ENCODE measurements around the gene GSC2. TPM values are rescaled to one million over a fixed set of nuclear protein-coding genes. Genes with fewer than 3 reads are reported as not detected.

The GSC2 gene
- total and polyA plus RNA-seq, 2 of the 4 experiments (the other 2 are of a cell fraction): not detected

DNA sequence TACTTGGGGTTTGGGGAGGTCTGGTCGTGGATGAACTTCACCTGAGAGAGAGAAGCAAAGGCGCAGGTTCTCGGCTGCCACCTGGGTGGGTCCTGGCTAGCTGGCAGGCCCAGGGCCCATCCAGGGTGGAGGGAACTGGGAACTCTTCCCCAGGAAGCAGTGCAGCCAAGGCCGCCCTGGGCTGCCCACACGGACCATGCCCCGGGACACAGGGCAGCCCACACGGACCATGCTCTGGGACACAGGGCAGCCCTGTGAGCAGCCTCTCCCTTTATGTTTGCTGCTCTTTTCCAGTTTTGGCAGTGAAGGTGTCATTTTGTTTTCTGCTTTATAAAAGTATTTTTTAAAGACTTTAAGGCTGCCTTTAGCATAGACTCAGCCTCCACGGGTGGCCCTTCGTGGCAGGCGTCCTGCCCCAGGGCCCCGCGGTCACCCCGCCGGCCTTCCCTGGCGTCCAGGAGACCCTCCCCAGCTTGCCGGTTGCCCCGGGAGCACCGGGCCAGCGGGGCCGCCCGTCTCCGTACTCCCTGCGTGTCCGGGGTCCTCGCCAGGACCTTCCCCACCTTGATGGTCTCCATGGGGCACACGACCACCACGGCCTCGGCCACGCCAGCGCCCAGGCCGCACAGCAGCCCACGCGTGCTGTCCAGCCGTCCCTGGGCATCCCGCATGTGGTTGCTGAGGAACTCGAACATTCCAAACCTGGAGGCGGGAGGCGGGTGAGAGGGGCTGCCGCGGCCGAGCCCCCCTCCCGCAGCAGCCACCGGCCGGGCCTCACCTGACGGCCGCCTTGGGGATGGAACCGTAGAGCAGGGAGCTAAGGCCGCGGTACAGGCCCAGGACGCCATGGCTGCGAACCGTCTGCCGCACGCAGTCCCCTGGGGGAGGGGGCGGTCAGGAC is 27.3 kb upstream of the GSC2 start (continued):
- TF ChIP-seq CTCF (conservative IDR thresholded peaks at IDR 0.05; ENCODE audit: low read depth, low read length): no peak
- TF ChIP-seq POLR2A (IDR thresholded peaks at IDR 0.05; ENCODE audit: low read depth, low read length): no peak

DNA sequence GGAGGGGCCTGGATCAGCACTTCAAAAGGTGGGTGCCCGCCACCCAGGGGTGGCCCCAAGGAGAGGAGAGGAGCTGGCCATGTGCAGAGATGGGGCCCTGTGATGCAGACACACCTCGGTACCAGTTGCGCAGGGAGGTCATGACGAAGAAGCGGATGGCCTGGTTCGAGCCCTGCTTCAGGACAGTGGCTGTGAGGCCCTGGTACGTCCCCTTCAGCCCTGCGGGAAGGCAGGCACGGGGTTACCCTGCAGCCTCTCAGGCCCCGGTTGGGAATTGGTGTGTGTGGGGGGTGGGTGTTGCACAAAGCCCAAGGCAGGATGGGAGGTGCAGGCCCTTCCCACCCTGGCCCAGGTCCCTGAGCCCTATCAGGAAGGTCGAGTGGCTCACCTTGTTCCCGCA is 26.6 kb upstream of the GSC2 start:
- peak overlapping the region; percentile 87; the same call in 1 of the 2 replicates for H3K9ac ChIP-seq (ENCODE audit: low read depth, low read length)
- TF ChIP-seq CHD1 (IDR thresholded peaks at IDR 0.05; ENCODE audit: low read depth, low read length) (no peak), MAZ (IDR thresholded peaks at IDR 0.05; ENCODE audit: borderline replicate concordance, low read depth, low read length) (no peak), POLR2A (IDR thresholded peaks at IDR 0.05; ENCODE audit: low read depth, low read length) (no peak), RFX5 (IDR thresholded peaks at IDR 0.05; ENCODE audit: low read depth, low read length) (no peak), BHLHE40 (IDR thresholded peaks at IDR 0.05; ENCODE audit: low read depth, low read length) (no peak), MAFK (IDR thresholded peaks at IDR 0.05; ENCODE audit: low read depth, low read length) (no peak), CTCF (conservative IDR thresholded peaks at IDR 0.05; ENCODE audit: low read depth, low read length) (no peak)
- H3K4me2 ChIP-seq (ENCODE audit: low read depth, low read length): peak overlapping the region; percentile 17; the same call in 1 of the 2 replicates
- no peak overlapping the region for H4K5ac ChIP-seq (ENCODE audit: low read depth, low read length)
- ATAC-seq (ENCODE audit: low read depth) (no peak), DNase-seq (no peak)
- peak overlapping the region; percentile 65; the same call in 1 of the 2 replicates for H3K23ac ChIP-seq (ENCODE audit: low read depth, low read length)
- H3K79me1 ChIP-seq (ENCODE audit: low read depth in 1 of 2, low read length in 2 of 2): peaks cover 11 to 62% of the 10 kb centered on the region in 2 experiments
- dilution Hi-C loops (cut with HindIII; ENCODE audit: low sequenced_read_pairs, unreplicated experiment) (no loop called here), in situ Hi-C loops (cut with MboI; ENCODE audit: low sequenced_read_pairs) (no loop called here), intact Hi-C loops (cut with micrococcal nuclease) (no loop called here)
- H3K36me3 ChIP-seq (ENCODE audit: control insufficient read depth, insufficient read depth, low read length): peaks cover 8% of the 10 kb centered on the region
- no peak overlapping the region for H2BK15ac ChIP-seq (ENCODE audit: low read depth, low read length)
- H2AK9ac ChIP-seq (replicated peaks; ENCODE audit: low read depth, low read length, poor library complexity): peak overlapping the region; percentile 86
- CTCF ChIA-PET: no interaction called here
- POLR2A ChIA-PET (ENCODE audit: unreplicated experiment): no interaction called here
- no peak overlapping the region for H2BK20ac ChIP-seq (ENCODE audit: low read depth, low read length)
- peak overlapping the region; percentile 56 for H2AFZ ChIP-seq (replicated peaks; ENCODE audit: low read length, poor library complexity)
- no peaks in the 10 kb centered on the region for H3K9me3 ChIP-seq (ENCODE audit: control insufficient read depth, insufficient read depth, low read length)
- H4K91ac ChIP-seq (ENCODE audit: insufficient read depth, low read depth, low read length): no peak overlapping the region
- peaks cover 13% of the 10 kb centered on the region for H3K9me1 ChIP-seq (ENCODE audit: insufficient read depth, low read length)
- 100% methylated on average over 2 of the region's 12 CpGs; no CpG with 5 or more reads in 1 of the 2 experiments for WGBS, 2 experiments (ENCODE audit: extremely low coverage in 2 of 2, insufficient read length in 1 of 2)
- peaks cover 30% of the 10 kb centered on the region for H3K4me1 ChIP-seq (ENCODE audit: control insufficient read depth, insufficient read depth, low read length)
- BruUV-seq (replicated peaks): no TSS peak
- H2BK5ac ChIP-seq (ENCODE audit: low read depth, low read length, poor library complexity, severe bottlenecking): no peak overlapping the region
- H3K4ac ChIP-seq (ENCODE audit: low read depth, low read length): 0 out of 2 replicates have a peak overlapping the region, but pooled peaks have one; percentile 5
- H3K27me3 ChIP-seq (ENCODE audit: control insufficient read depth, insufficient read depth, low read length): no peaks in the 10 kb centered on the region
- H3K14ac ChIP-seq (replicated peaks; ENCODE audit: low read depth, low read length): no peak overlapping the region
- H3K27ac ChIP-seq (ENCODE audit: insufficient read depth, low read length): no peak overlapping the region
- H3K18ac ChIP-seq (ENCODE audit: low read depth, low read length): no peak overlapping the region
- H3K4me3 ChIP-seq (ENCODE audit: insufficient read depth, low read depth, low read length): no peak overlapping the region
- H3K56ac ChIP-seq (ENCODE audit: extremely low read depth, insufficient read depth, low read length): no peak overlapping the region
- peak overlapping the region in 1 of 2 experiments; percentile 43; a peak in 1 of 4 replicates for H4K8ac ChIP-seq (ENCODE audit: low read depth in 2 of 2, low read length in 2 of 2)
- peaks cover 20% of the 10 kb centered on the region for H4K20me1 ChIP-seq (ENCODE audit: insufficient read depth, low read length)
- no peak overlapping the region for H2BK120ac ChIP-seq (ENCODE audit: low read depth, low read length)
- H2AK5ac ChIP-seq (ENCODE audit: low read depth, low read length): 0 out of 2 replicates have a peak overlapping the region, but pooled peaks have one; percentile 46

Measured in IMR-90 (cell line).